GM12878 (cell line): ENCODE measurements around the gene STKLD1. TPM values are rescaled to one million over a fixed set of nuclear protein-coding genes. Genes with fewer than 3 reads are reported as not detected.

Experiments
- ATAC-seq: fragments of 200-7000 bp; cut with Tn5 transposase; 3 replicates; pipeline ENCODE4 v1.9.1; 2020; ENCODE audit warnings: mild to moderate bottlenecking, moderate library complexity
- BruUV-seq: library from RNA; stranded (reverse); fragments of 400-500 nt; replicated peaks from 2 replicates; lab custom pipeline; 2021; lab: Mats Ljungman, UMichigan
- CTCF ChIA-PET: fragments of 300-600 bp; sonication (Branson Sonifier 250); formaldehyde crosslinking; extraction: SDS; loops from one replicate; lab custom pipeline; 2021; ENCODE audit warnings: inconsistent platforms; lab: Yijun Ruan, JAX
- POLR2A ChIA-PET: fragments of 350-600 bp; formaldehyde crosslinking; extraction: SDS; loops from one replicate; lab custom pipeline; 2021; ENCODE audit warnings: inconsistent platforms; lab: Charles Lee
- RAD21 ChIA-PET: fragments of 300-600 bp; sonication (Branson Sonifier 250); formaldehyde crosslinking; loops from one replicate; lab custom pipeline; 2023; ENCODE audit warnings: antibody characterized with exemption; ENCODE audit not compliant: unreplicated experiment; lab: Charles Lee
- SMC1A ChIA-PET: fragments of 300-600 bp; sonication (Branson Sonifier 250); formaldehyde crosslinking; loops from one replicate; lab custom pipeline; 2023; ENCODE audit not compliant: unreplicated experiment, uncharacterized antibody; lab: Charles Lee
- DNase-seq: peaks from one replicate; pipeline ENCODE4 v3.0.0-alpha.2; 2011; ENCODE audit warnings: low read depth, low spot score
- FAIRE-seq: peaks from 3 replicates; lab custom pipeline; 2011; peaks lifted over from hg19 to GRCh38; lab: Jason Lieb, UNC
- H2AFZ ChIP-seq: 2 replicates; pipeline ENCODE4 v1.6.0; 2011; ENCODE audit warnings: low read depth, low read length, control low read depth; ENCODE audit not compliant: control insufficient read depth
- H3K27ac ChIP-seq: 2 replicates; pipeline ENCODE4 v1.5.1; 2011; ENCODE audit warnings: control low read depth; ENCODE audit not compliant: control insufficient read depth, insufficient read depth
- H3K27me3 ChIP-seq, 2 experiments: replicated peaks in 1 of 2; 2 replicates each; pipeline versions ENCODE4 v1.6.0 to v1.6.1; 2011; ENCODE audit warnings: low read length in 1 of 2; ENCODE audit not compliant: control insufficient read depth in 2 of 2, insufficient read depth in 2 of 2
- H3K36me3 ChIP-seq, 2 experiments: 2 replicates each; pipeline ENCODE4 v1.5.1; 2011; ENCODE audit warnings: low read length in 1 of 2; ENCODE audit not compliant: control insufficient read depth in 2 of 2, insufficient read depth in 2 of 2
- H3K4me1 ChIP-seq: 2 replicates; pipeline ENCODE4 v1.6.1; 2011; ENCODE audit warnings: mild to moderate bottlenecking, low read length, moderate library complexity, mixed read lengths; ENCODE audit not compliant: control insufficient read depth, insufficient read depth
- H3K4me2 ChIP-seq: 2 replicates; pipeline ENCODE4 v1.6.0; 2011; ENCODE audit warnings: control low read depth; ENCODE audit not compliant: control insufficient read depth, insufficient read depth
- H3K4me3 ChIP-seq: fragments of 200-600 bp; sonication (generic); 2 replicates; pipeline ENCODE4 v1.5.1; 2016
- H3K79me2 ChIP-seq: 2 replicates; pipeline ENCODE4 v1.6.0; 2011; ENCODE audit warnings: low read length; ENCODE audit not compliant: control insufficient read depth, insufficient read depth
- H3K9ac ChIP-seq: 2 replicates; pipeline ENCODE4 v1.8.0; 2011; ENCODE audit warnings: low read length, control low read depth, mixed read lengths; ENCODE audit not compliant: control insufficient read depth, insufficient read depth
- H3K9me3 ChIP-seq: replicated peaks from 3 replicates; pipeline ENCODE4 v1.5.1; 2011; ENCODE audit warnings: mild to moderate bottlenecking, low read length; ENCODE audit not compliant: control insufficient read depth, insufficient read depth
- H4K20me1 ChIP-seq: 2 replicates; pipeline ENCODE4 v1.6.0; 2011; ENCODE audit not compliant: control insufficient read depth, insufficient read depth
- BCL3 ChIP-seq: IDR thresholded peaks from 2 replicates; pipeline ENCODE4 v1.6.1; 2011; ENCODE audit warnings: borderline replicate concordance, low read depth, mild to moderate bottlenecking, moderate library complexity, low read length; ENCODE audit not compliant: insufficient read depth, poor library complexity, severe bottlenecking
- CHD2 ChIP-seq: IDR thresholded peaks from 2 replicates; pipeline ENCODE4 v1.6.1; 2011; ENCODE audit warnings: low read depth, low read length, improper control_type of control experiment, borderline replicate concordance
- EZH2 ChIP-seq: IDR thresholded peaks from 2 replicates; pipeline ENCODE4 v1.6.1; 2012; ENCODE audit warnings: low read depth, mild to moderate bottlenecking, control low read depth, inconsistent platforms, low read length, borderline replicate concordance; ENCODE audit not compliant: control insufficient read depth
- GATAD2B ChIP-seq: fragments of 450-650 bp; conservative IDR thresholded peaks from 2 replicates; pipeline ENCODE4 v1.6.1; 2017; ENCODE audit warnings: low read depth, mild to moderate bottlenecking, moderate library complexity
- MYB ChIP-seq: fragments of 150-350 bp; IDR thresholded peaks from 2 replicates; pipeline ENCODE4 v1.6.1; 2014; ENCODE audit warnings: mild to moderate bottlenecking, low read depth, low read length, borderline replicate concordance
- NFYA ChIP-seq: IDR thresholded peaks from 2 replicates; pipeline ENCODE4 v1.6.1; 2011; ENCODE audit warnings: low read depth, mild to moderate bottlenecking, low read length, improper control_type of control experiment, borderline replicate concordance
- NRF1 ChIP-seq: conservative IDR thresholded peaks from 2 replicates; pipeline ENCODE4 v1.6.1; 2011; ENCODE audit warnings: mild to moderate bottlenecking, low read depth, low read length, improper control_type of control experiment
- PAX5 ChIP-seq: IDR thresholded peaks from 2 replicates; pipeline ENCODE4 v1.6.1; 2011; ENCODE audit warnings: low read depth, low read length, borderline replicate concordance
- SP1 ChIP-seq: IDR thresholded peaks from one replicate; pipeline ENCODE4 v1.6.1; 2011; ENCODE audit warnings: low read depth, low read length
- SUZ12 ChIP-seq: fragments of 200-600 bp; sonication (generic); IDR thresholded peaks from one replicate; pipeline ENCODE4 v1.6.1; 2018; ENCODE audit warnings: antibody characterized with exemption, mild to moderate bottlenecking; ENCODE audit not compliant: unreplicated experiment
- TCF7 ChIP-seq: IDR thresholded peaks from 2 replicates; pipeline ENCODE4 v1.6.1; 2014; ENCODE audit warnings: antibody characterized with exemption, borderline replicate concordance
- ZZZ3 ChIP-seq: IDR thresholded peaks from 2 replicates; pipeline ENCODE4 v1.6.1; 2011; ENCODE audit warnings: low read depth; ENCODE audit not compliant: control insufficient read depth, insufficient read length
- WGBS: methylation state at CpG from one replicate; pipeline ENCODE4 v1.1.6; 2016; ENCODE audit warnings: low lambda C conversion rate; ENCODE audit not compliant: insufficient replicate concordance, insufficient coverage; ENCODE audit errors: missing lambda C conversion rate; 5-methylcytosine and 5-hydroxymethylcytosine counted together
- in situ Hi-C: fragments of 300-500 bp; cut with MboI; formaldehyde crosslinking; loops from 9 replicates; pipeline ENCODE4 v1.14.3; 2018; ENCODE audit warnings: mixed read lengths
- intact Hi-C: fragments of 100-400 bp; cut with micrococcal nuclease; formaldehyde crosslinking; loops from one replicate; pipeline ENCODE4 v1.14.2; 2022; ENCODE audit not compliant: unreplicated experiment
- polyA plus RNA-seq, 11 experiments: library from polyadenylated mRNA; depleted of rRNA in 4 of 11; unstranded in 6 of 11; stranded (reverse) in 5 of 11; fragments of >200 nt; fragmentation: Nextera tagmentation in 4 of 11; fragmentation: Illumina TruSeq in 1 of 11; extraction: Ambion mirVana in 4 of 11; extraction: Trizol in 1 of 11; gene quantifications; 1 replicate in 1 of 11; 2 replicates in 10 of 11; pipeline versions ENCODE4 v1.2.1 to v1.2.3, GENCODE V29; 2011 to 2016; ENCODE audit warnings: inconsistent platforms in 2 of 11, missing spikeins in 2 of 11, low read depth in 1 of 11
- total RNA-seq, 4 experiments: library from RNA; depleted of rRNA in 3 of 4; stranded (reverse); fragments of >200 nt in 3 of 4; fragmentation: Illumina TruSeq in 1 of 4; extraction: Trizol in 1 of 4; gene quantifications; 2 replicates each; pipeline versions ENCODE4 v1.2.1 to v1.2.3, GENCODE V29; 2013 to 2021
- TF ChIP-seq, protein P1 (sequence below): fragments of 450-650 bp; IDR thresholded peaks from 2 replicates; pipeline ENCODE4 v1.6.1; 2018; ENCODE audit warnings: mild to moderate bottlenecking, low read depth, moderate library complexity; ENCODE audit not compliant: partially characterized antibody

The STKLD1 gene
- total and polyA plus RNA-seq, 10 of the 15 experiments (the other 5 are each of a cell fraction or from before 2014, with no cell fraction given), result 0.07 to 0.40 (median 0.29) TPM; not detected in 4

DNA sequence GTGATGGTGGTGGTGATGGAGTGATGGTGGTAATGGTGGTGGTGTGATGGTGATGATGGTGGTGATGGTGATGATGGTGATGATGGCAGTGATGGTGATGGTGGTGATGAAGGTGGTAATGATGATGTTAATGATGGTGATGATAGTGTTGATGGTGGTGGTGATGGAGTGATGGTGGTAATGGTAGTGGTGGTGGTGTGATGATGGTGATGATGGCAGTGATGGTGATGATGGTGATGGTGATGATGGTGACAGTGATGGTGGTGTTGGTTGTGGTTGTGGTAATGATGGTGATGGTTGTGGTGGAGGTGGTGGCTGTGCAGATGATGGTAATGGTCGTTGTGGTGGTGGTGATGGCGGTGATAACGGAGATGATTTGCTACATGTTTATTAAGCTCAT, 7.3 kb downstream of the STKLD1 start (continued):
- TF ChIP-seq BCL3, result no peak
- no peak for TF ChIP-seq TCF7
- no peak for TF ChIP-seq NRF1

DNA sequence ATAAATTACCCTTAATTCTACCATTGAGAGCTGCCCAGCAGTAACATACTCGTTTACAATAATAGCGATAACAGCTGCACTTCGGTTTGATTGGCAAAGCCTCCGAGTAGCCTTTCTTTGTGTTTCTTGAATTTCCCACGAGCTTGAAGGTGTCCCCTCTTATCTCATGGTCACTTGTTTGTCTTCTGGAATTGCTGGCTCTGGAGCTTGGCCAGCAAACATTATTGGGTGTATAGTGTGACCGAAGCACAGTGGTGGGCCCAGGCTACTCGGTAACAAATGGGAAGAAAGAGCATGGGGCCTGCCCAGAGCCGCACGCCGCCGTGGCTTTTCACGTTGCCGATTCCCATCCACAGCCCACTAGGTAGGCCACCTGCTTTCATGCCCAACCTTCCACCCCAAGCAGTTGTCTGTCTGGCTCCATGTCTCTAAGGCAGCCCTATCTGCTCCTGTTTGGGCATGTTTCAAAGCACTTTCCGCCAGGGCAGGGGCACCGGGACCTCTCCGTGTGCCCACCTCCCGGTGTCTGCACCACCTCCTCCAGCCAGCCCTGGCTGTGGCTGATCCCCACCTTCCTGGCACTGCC, 8.7 kb downstream of the STKLD1 start:
- ChIA-PET POLR2A (no interaction called here), RAD21 (no interaction called here), CTCF (no interaction called here), SMC1A (no interaction called here)
- no peaks in the 10 kb centered on the region for H3K9me3 ChIP-seq
- DNase-seq (no peak), ATAC-seq (no peak), FAIRE-seq (no peak)
- WGBS, result 82% methylated on average over 17 of the region's 17 CpGs
- H2AFZ ChIP-seq, result no peak overlapping the region
- no peak overlapping the region for H3K27ac ChIP-seq
- H4K20me1 ChIP-seq, result no peaks in the 10 kb centered on the region
- BruUV-seq, result no TSS peak
- H3K4me2 ChIP-seq, result no peak overlapping the region
- in situ Hi-C loops, result no loop called here
- no peak for TF ChIP-seq SP1
- no peak for TF ChIP-seq SUZ12
- no peak for TF ChIP-seq PAX5
- no peak for TF ChIP-seq NFYA
- TF ChIP-seq EZH2, result no peak
- TF ChIP-seq GATAD2B, result no peak
- TF ChIP-seq, protein P1, sequence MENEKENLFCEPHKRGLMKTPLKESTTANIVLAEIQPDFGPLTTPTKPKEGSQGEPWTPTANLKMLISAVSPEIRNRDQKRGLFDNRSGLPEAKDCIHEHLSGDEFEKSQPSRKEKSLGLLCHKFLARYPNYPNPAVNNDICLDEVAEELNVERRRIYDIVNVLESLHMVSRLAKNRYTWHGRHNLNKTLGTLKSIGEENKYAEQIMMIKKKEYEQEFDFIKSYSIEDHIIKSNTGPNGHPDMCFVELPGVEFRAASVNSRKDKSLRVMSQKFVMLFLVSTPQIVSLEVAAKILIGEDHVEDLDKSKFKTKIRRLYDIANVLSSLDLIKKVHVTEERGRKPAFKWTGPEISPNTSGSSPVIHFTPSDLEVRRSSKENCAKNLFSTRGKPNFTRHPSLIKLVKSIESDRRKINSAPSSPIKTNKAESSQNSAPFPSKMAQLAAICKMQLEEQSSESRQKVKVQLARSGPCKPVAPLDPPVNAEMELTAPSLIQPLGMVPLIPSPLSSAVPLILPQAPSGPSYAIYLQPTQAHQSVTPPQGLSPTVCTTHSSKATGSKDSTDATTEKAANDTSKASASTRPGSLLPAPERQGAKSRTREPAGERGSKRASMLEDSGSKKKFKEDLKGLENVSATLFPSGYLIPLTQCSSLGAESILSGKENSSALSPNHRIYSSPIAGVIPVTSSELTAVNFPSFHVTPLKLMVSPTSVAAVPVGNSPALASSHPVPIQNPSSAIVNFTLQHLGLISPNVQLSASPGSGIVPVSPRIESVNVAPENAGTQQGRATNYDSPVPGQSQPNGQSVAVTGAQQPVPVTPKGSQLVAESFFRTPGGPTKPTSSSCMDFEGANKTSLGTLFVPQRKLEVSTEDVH, result no peak
- TF ChIP-seq ZZZ3, result no peak
- TF ChIP-seq MYB, result no peak
- TF ChIP-seq CHD2, result no peak
- H3K36me3 ChIP-seq, result no peaks in the 10 kb centered on the region
- no peak overlapping the region for H3K9ac ChIP-seq
- H3K27me3 ChIP-seq, result no peaks in the 10 kb centered on the region
- H3K4me1 ChIP-seq, result no peaks in the 10 kb centered on the region
- no peaks in the 10 kb centered on the region for H3K79me2 ChIP-seq
- intact Hi-C loops, result no loop called here
- H3K4me3 ChIP-seq, result no peak overlapping the region
